Measurements from ENCODE around the gene MPIG6B.

The MPIG6B gene

DNA sequence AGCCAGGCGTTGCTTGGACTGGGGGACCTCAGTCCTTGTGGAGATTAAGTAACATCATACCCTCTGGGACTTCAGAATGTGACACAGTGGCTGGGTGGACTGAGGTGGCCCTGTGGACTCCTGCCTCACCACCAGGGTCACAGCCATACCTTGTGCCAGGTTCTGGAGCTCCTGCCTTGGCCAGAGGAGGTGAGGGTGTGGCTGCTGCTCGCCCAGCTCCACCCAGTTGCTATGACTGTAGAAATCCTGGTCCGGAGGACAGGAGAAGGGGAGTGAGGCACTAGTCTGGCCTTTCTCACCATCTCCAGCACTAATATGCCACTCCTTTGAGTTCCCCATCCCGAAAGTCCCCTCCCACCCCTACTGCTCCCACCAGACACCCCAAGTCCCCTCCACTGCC is 52.0 kb downstream of the MPIG6B start:
- no peaks in the 10 kb centered on the region for H3K27me3 ChIP-seq (ENCODE audit: insufficient read depth, low read depth, severe bottlenecking)
- H3K4me3 ChIP-seq (ENCODE audit: low read depth, low read length): no peak overlapping the region
- no peaks in the 10 kb centered on the region for H3K9me3 ChIP-seq (ENCODE audit: severe bottlenecking)
- peaks cover 28% of the 10 kb centered on the region for H3K36me3 ChIP-seq
- TF ChIP-seq, protein P1, sequence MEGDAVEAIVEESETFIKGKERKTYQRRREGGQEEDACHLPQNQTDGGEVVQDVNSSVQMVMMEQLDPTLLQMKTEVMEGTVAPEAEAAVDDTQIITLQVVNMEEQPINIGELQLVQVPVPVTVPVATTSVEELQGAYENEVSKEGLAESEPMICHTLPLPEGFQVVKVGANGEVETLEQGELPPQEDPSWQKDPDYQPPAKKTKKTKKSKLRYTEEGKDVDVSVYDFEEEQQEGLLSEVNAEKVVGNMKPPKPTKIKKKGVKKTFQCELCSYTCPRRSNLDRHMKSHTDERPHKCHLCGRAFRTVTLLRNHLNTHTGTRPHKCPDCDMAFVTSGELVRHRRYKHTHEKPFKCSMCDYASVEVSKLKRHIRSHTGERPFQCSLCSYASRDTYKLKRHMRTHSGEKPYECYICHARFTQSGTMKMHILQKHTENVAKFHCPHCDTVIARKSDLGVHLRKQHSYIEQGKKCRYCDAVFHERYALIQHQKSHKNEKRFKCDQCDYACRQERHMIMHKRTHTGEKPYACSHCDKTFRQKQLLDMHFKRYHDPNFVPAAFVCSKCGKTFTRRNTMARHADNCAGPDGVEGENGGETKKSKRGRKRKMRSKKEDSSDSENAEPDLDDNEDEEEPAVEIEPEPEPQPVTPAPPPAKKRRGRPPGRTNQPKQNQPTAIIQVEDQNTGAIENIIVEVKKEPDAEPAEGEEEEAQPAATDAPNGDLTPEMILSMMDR (IDR thresholded peaks at IDR 0.05; ENCODE audit: low read depth, low read length): peak; percentile 41; the same call in 1 of the 2 replicates
- peak; percentile 84 for DNase-seq
- peak overlapping the region; percentile 66 for H3K27ac ChIP-seq

DNA sequence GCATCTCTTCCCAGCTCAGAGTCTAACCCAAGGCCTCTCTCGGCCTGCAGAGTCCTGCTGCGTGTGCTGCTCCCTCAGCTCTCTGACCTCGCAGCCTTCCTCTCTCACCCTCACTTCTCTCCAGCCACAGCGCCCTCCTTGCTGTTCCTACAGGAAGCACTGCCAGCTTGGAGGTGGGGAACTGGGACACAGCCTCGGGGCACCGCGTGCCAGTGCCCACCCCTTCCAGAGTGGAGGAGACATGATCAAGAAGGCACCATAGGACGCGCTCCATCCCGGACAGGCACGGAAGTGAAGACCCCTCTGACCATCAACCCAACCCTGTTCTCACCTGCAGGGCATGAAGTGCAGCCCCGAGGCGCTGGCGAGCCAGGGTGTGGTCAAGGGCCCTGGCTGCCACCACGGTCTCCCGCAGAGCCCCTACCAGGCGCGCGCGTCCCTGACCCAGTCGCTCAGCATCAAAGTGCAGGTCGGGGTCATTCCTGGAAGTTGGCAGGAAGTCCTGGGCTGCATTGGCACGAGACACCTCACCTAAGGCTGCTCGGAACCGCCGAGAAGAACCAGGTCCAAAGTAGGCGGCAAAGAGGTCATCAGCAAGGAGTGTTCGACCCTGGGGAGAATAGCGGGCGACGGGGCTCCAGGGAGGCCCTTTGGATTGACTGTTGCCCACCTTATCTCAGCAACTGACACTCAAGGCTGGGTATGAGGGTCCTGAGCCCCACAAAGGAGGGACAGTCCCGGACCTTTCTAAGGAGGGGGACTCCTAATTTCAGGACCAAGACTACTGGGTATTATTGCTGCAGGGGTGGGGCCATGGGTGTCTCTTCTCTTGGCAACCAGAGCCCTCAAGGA is 52.7 kb downstream of the MPIG6B start:
- H3K4me3 ChIP-seq (ENCODE audit: low read depth, low read length): no peak overlapping the region

More for the DNA sequence above, 52.7 kb downstream of the MPIG6B start:
- no peaks in the 10 kb centered on the region for H3K27me3 ChIP-seq (ENCODE audit: insufficient read depth, low read depth, severe bottlenecking)
- H3K27ac ChIP-seq: peak overlapping the region; percentile 66
- TF ChIP-seq, protein P1 (IDR thresholded peaks at IDR 0.05; ENCODE audit: low read depth, low read length): no peak
- H3K36me3 ChIP-seq: peaks cover 35% of the 10 kb centered on the region
- DNase-seq: no peak
- no peaks in the 10 kb centered on the region for H3K9me3 ChIP-seq (ENCODE audit: severe bottlenecking)
